CD1c-positive myeloid dendritic cell (primary cell): ENCODE results near the gene TAF15.

Experiments used
- DNase-seq: peaks from one replicate; pipeline ENCODE4 v3.0.0-alpha.2; 2016; ENCODE audit errors: extremely low spot score

Gene TAF15

GRCh38 chr17:35817196-35817595, 7.9 kb downstream of the TAF15 start:
- DNase-seq, result no peak

GRCh38 chr17:35819455-35819854, 10.2 kb downstream of the TAF15 start:
- no peak for DNase-seq

- DNase-seq, result no peak
These were observed 12.0 kb downstream of the TAF15 start for GRCh38 chr17:35821308-35821707.

GRCh38 chr17:35825206-35825605, 15.9 kb downstream of the TAF15 start:
- no peak for DNase-seq

- DNase-seq, result no peak
These were observed 31.8 kb downstream of the TAF15 start for GRCh38 chr17:35841101-35841500.

GRCh38 chr17:35841505-35841904, 32.2 kb downstream of the TAF15 start:
- DNase-seq, result no peak

- DNase-seq, result no peak
These were observed 33.0 kb downstream of the TAF15 start for GRCh38 chr17:35842239-35842638.

GRCh38 chr17:35843698-35844097, 34.4 kb downstream of the TAF15 start:
- no peak for DNase-seq

- DNase-seq, result no peak
These were observed 35.3 kb downstream of the TAF15 start for GRCh38 chr17:35844547-35844946.

GRCh38 chr17:35846055-35846809, 36.9 kb downstream of the TAF15 start:
- no peak for DNase-seq

- no peak for DNase-seq
These were observed 37.7 kb downstream of the TAF15 start for GRCh38 chr17:35847006-35847405.

- DNase-seq, result no peak
These were observed 38.5 kb downstream of the TAF15 start for GRCh38 chr17:35847633-35848373.

- peak; percentile 73 for DNase-seq
These were observed 40.4 kb downstream of the TAF15 start for GRCh38 chr17:35849469-35850348.

- DNase-seq, result no peak
These were observed 46.7 kb downstream of the TAF15 start for GRCh38 chr17:35855965-35856364.

GRCh38 chr17:35856603-35857002, 47.3 kb downstream of the TAF15 start:
- no peak for DNase-seq

GRCh38 chr17:35864853-35865252, 55.6 kb downstream of the TAF15 start:
- DNase-seq, result no peak

- no peak for DNase-seq
These were observed 56.4 kb downstream of the TAF15 start for GRCh38 chr17:35865412-35866340.

- no peak for DNase-seq
These were observed 57.2 kb downstream of the TAF15 start for GRCh38 chr17:35866341-35866950.

GRCh38 chr17:35867574-35867973, 58.3 kb downstream of the TAF15 start:
- DNase-seq, result no peak

- DNase-seq, result no peak
These were observed 59.5 kb downstream of the TAF15 start, which contains the start of gene HEATR9 for GRCh38 chr17:35868737-35869136. TSS of gene HEATR9 (minus strand) at chr17:35868891. CDS start at chr17:35868742, 149 bp downstream.
